Prostate gland (tissue), 2 donors: ENCODE results near the gene KCNK15. TPM values are rescaled to one million over a fixed set of nuclear protein-coding genes. Genes with fewer than 3 reads are reported as not detected.

Experiments used
- DNase-seq: peaks from one replicate; pipeline ENCODE4 v3.0.0-alpha.2; 2019; ENCODE audit warnings: low spot score
- H3K27ac ChIP-seq, 2 donors: fragments of 200-600 bp; sonication (generic); 2 replicates each; pipeline ENCODE4 v1.5.1; 2017 to 2019
- H3K27me3 ChIP-seq: fragments of 200-600 bp; sonication (generic); replicated peaks from 2 replicates; pipeline ENCODE4 v1.5.1; 2019; ENCODE audit not compliant: insufficient read depth
- H3K36me3 ChIP-seq, 2 donors: fragments of 200-600 bp; sonication (generic); 1 replicate in 1 of 2; 2 replicates in 1 of 2; pipeline versions ENCODE4 v1.5.1 to v1.8.1; 2017 to 2019
- H3K4me1 ChIP-seq: fragments of 200-600 bp; sonication (generic); replicated peaks from 2 replicates; pipeline ENCODE4 v1.5.1; 2019
- H3K4me3 ChIP-seq, 2 donors: fragments of 200-600 bp; sonication (generic); 2 replicates each; pipeline ENCODE4 v1.5.1; 2017 to 2019
- H3K9me3 ChIP-seq: fragments of 200-600 bp; sonication (generic); 2 replicates; pipeline ENCODE4 v1.5.1; 2017
- POLR2A ChIP-seq: fragments of 450-650 bp; IDR thresholded peaks from one replicate; pipeline ENCODE4 v1.6.1; 2016; ENCODE audit warnings: antibody characterized with exemption, mild to moderate bottlenecking
- POLR2AphosphoS5 ChIP-seq: sonication (generic); formaldehyde crosslinking; IDR thresholded peaks from one replicate; pipeline ENCODE4 v1.6.1; 2017; ENCODE audit warnings: antibody characterized with exemption
- WGBS: methylation state at CpG from one replicate; pipeline ENCODE4 v1.1.5; 2018; 5-methylcytosine and 5-hydroxymethylcytosine counted together
- intact Hi-C: fragments of 100-400 bp; cut with DNase I; formaldehyde crosslinking; loops from one replicate; pipeline ENCODE4 v1.14.2; 2022
- total RNA-seq, 2 donors: library from RNA; depleted of rRNA; stranded (reverse); fragments of >200 nt; gene quantifications; one replicate each; pipeline ENCODE4 v1.1.0, GENCODE V29; 2016
- TF ChIP-seq, protein P1 (sequence below), 4 experiments: fragments of 200-600 bp in 2 of 4; fragments of 450-650 bp in 2 of 4; sonication (generic) in 2 of 4; IDR thresholded peaks; 1 replicate in 3 of 4; 2 replicates in 1 of 4; pipeline ENCODE4 v1.5.1; 2016 to 2019; ENCODE audit warnings: antibody characterized with exemption in 4 of 4, mild to moderate bottlenecking in 2 of 4, moderate library complexity in 2 of 4

Gene KCNK15
- total RNA-seq, 2 donors from 2014 or later: 1.5 to 16.1 TPM

DNA sequence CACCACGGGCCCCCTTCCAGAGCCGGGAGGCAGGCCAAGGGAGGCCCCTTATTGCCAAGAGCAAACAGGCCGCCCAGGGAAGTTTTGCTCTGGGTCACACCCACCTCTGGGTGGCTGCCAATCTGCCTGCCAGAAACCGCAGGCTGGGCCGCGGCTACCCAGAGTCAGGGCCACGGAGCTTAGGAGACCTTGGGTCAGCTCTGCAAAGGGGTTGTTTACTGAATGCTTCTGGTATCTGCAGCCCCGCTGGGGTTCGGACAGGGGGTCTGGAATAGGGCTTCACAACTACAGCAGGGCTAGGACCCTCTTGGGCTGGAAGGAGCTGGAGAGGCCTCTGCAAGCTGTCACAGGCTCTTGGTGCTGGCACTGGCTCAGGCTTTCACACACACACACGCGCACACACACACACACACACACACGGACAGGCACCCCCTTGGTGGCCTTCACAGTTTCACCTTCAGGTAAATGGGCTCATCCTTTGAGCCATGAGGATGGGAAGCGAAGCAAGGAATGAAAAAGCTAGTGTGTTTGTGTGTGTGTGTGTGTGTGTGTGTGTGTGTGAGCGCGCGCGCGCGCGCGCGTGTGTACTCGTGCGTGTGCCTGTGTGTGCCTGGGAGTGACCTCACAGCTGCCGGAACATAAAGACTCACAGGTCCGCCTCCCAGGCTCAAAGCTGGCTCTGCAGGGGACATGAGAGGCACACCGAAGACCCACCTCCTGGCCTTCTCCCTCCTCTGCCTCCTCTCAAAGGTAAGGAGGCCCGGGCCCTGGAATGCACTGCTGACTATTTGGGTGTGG is 30.8 kb upstream of the KCNK15 start, which contains the start of gene CCN5:
Gene CCN5, plus strand, starts transcription at position 669 of the 798 bp plus-strand sequence. Its CDS starts 22 bp downstream, at position 691.
- TF ChIP-seq, protein P1, sequence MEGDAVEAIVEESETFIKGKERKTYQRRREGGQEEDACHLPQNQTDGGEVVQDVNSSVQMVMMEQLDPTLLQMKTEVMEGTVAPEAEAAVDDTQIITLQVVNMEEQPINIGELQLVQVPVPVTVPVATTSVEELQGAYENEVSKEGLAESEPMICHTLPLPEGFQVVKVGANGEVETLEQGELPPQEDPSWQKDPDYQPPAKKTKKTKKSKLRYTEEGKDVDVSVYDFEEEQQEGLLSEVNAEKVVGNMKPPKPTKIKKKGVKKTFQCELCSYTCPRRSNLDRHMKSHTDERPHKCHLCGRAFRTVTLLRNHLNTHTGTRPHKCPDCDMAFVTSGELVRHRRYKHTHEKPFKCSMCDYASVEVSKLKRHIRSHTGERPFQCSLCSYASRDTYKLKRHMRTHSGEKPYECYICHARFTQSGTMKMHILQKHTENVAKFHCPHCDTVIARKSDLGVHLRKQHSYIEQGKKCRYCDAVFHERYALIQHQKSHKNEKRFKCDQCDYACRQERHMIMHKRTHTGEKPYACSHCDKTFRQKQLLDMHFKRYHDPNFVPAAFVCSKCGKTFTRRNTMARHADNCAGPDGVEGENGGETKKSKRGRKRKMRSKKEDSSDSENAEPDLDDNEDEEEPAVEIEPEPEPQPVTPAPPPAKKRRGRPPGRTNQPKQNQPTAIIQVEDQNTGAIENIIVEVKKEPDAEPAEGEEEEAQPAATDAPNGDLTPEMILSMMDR (IDR thresholded peaks at IDR 0.05): no peak
- TF ChIP-seq POLR2AphosphoS5: peak; percentile 29
- no peak for TF ChIP-seq POLR2A
- intact Hi-C loops: no loop called here
- Histone ChIP-seq H3K36me3 (no peaks in the 10 kb centered on the region), H3K27ac (peak within 1 kb of the TSS; percentile 28 to 60), H3K9me3 (no peaks in the 10 kb centered on the region), H3K4me1 (peaks cover 4% of the 10 kb centered on the region), H3K27me3 (no peaks in the 10 kb centered on the region), H3K4me3 (no peak within 1 kb of the TSS)
- WGBS: 43% methylated on average over 22 of the region's 28 CpGs
- peak; percentile 80 for DNase-seq

DNA sequence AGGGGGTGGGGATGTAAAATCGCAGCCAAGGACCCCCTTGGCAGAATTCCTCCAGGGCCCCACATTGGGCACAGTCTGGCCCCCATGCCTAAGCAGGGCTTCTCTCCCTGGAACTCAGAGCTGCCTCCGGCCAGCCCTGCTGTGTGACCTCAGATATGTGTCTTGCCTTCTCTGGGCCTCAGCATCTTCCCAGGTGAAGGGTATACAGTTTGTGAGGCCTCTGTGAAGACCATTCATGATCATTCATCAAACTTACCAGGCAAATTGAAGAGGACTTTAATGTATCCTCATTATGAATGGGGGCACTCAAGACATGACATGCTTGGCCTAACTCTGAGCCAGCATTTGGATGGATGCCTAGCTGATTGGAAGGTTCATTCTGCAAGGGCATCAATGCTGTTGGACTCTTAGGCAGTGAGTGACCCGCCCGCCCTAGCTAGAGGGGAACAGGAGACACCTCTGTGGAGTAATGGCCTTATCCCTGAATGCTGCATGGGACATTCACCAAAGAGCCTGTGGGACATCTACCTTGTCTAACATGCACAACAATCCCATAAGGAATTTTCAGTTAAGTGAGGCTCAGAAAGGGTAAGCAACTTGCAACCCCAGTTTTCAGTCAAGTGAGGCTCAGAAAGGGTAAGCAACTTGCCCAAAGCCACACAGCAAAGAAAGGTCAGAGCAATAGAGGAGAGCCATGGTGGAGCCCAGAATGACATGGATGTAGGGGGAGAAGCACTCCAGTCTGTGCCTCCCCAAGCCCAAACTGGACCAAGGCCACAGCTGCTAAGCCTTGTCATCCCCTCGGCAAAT is 30.0 kb upstream of the KCNK15 start:
- intact Hi-C loops: no loop called here
- no peak overlapping the region for H3K4me3 ChIP-seq
- WGBS: 72% methylated on average over 5 of the region's 5 CpGs
- peak overlapping the region in 1 of 2 donors; percentile 60 for H3K27ac ChIP-seq
- no peaks in the 10 kb centered on the region for H3K27me3 ChIP-seq
- no peak for DNase-seq
- H3K4me1 ChIP-seq: peaks cover 4% of the 10 kb centered on the region
- no peaks in the 10 kb centered on the region for H3K36me3 ChIP-seq
- TF ChIP-seq POLR2A (no peak), POLR2AphosphoS5 (no peak)
- TF ChIP-seq, protein P1 (IDR thresholded peaks at IDR 0.05): no peak
- no peaks in the 10 kb centered on the region for H3K9me3 ChIP-seq

DNA sequence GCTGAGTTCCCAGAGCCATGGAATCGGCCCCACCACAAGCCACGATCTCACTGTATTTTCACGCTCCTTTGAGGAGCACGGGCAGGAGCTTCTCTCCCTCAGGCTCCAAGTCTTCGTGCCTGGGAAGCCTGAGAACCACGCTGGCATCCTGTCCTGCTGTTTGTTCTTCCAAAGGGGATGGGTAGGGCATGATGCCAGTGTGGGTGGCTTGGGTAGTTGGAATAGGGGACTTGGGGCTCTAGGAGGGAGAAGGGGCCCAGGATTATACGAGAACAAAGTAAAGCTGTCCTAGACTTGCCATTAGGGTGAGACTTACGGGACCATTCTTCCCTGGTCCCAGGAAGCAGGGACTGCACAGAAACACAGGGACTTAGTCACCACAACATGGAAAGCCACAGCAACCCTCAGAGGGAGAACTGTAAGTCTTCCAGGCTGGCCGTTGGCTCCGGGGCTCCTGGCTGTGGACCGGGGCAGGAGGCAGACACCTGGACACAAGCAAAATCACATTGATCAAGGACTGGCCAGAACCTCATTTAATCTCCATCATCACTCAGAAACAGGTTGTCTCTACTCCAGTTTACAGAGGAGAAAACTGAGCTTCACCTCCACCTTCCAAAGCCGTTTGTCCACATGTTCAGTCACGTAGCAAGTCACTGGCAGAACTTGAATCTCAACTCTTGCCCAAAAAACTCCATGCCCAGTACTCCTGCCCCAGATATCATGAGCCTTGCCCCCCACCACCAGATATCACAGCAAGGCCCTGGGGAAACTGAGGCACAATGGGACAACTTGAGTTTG is 29.2 kb upstream of the KCNK15 start:
- TF ChIP-seq POLR2A: no peak
- no peak for TF ChIP-seq POLR2AphosphoS5
- TF ChIP-seq, protein P1 (IDR thresholded peaks at IDR 0.05): no peak
- no peak for DNase-seq
- Histone ChIP-seq H3K27me3 (no peaks in the 10 kb centered on the region), H3K9me3 (no peaks in the 10 kb centered on the region), H3K4me1 (peaks cover 4% of the 10 kb centered on the region), H3K4me3 (no peak overlapping the region), H3K36me3 (no peaks in the 10 kb centered on the region), H3K27ac (peak overlapping the region in 1 of 2 donors; percentile 54)
- intact Hi-C loops: no loop called here
- WGBS: 28% methylated on average over 13 of the region's 13 CpGs

DNA sequence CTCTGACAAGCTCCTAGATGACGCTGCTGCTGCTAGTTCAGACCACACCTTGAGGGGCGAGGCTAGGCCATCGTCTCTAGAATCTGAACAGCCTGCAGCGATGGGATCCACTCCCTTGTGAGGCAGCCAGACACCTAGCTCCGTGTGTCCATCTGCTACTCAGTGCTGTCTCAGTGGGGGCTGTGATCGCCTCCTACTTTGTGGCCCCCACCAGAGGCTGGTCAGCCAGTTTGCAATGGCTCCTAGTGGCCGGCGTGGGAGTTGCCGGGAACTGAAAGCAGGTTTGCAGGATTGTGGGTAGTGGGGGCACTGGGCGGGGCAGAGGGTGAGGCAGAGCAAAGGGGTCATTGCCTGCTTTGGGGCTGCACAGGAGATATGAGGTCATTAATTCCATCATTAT is 27.7 kb upstream of the KCNK15 start:
- no peak for DNase-seq
- TF ChIP-seq, protein P1 (IDR thresholded peaks at IDR 0.05): peak in 1 of 4 experiments; percentile 16
- TF ChIP-seq POLR2AphosphoS5: no peak
- no peaks in the 10 kb centered on the region for H3K27me3 ChIP-seq
- intact Hi-C loops: no loop called here
- H3K4me1 ChIP-seq: peaks cover 4% of the 10 kb centered on the region
- WGBS: 86% methylated on average over 10 of the region's 10 CpGs
- H3K27ac ChIP-seq: no peak overlapping the region
- no peak overlapping the region for H3K4me3 ChIP-seq
- H3K9me3 ChIP-seq: no peaks in the 10 kb centered on the region
- no peaks in the 10 kb centered on the region for H3K36me3 ChIP-seq
